ENCODE measurements around the gene GPS1. TPM values are rescaled to one million over a fixed set of nuclear protein-coding genes. Genes with fewer than 3 reads are reported as not detected.

The GPS1 gene
- polyA plus RNA-seq, 1 of the 3 experiments (the other 2 are of a cell fraction): 264 TPM

GRCh38 chr17:82031303-82031884, 20.3 kb upstream of the GPS1 start, which contains the start of gene RAC3:
TSS of gene RAC3 (plus strand) at chr17:82031678. CDS start at chr17:82031762, 84 bp downstream.
- peak within 1 kb of the TSS; percentile 72; the same call in 1 of the 2 replicates for H2AFZ ChIP-seq (ENCODE audit: low read depth)
- peak within 1 kb of the TSS; percentile 31; the same call in 1 of the 2 replicates for H3K9ac ChIP-seq
- peaks cover 29% of the 10 kb centered on the region for H3F3A ChIP-seq (replicated peaks; ENCODE audit: insufficient read depth)
- CTCF ChIA-PET: interaction anchor here (0.8 to 35.7 kb wide), 24 partner anchors 8 to 326 kb away, joined by 3 to 1216 read pairs (median 14); partner anchors contain the start of genes ASPSCR1, CCDC57, CENPX and DCXR
- peaks cover 2 to 24% of the 10 kb centered on the region in 2 experiments; a peak in 3 of 4 replicates for H3K4me1 ChIP-seq (ENCODE audit: control insufficient read depth in 1 of 2, insufficient read depth in 2 of 2, low read depth in 1 of 2, low read length in 1 of 2)
- peak within 1 kb of the TSS; percentile 90 for H3K4me2 ChIP-seq
- H3K9me2 ChIP-seq: no peaks in the 10 kb centered on the region
- 0% methylated on average over 13 of the region's 96 CpGs for WGBS (ENCODE audit: low lambda C conversion rate)
- no peaks in the 10 kb centered on the region for H3K79me2 ChIP-seq (ENCODE audit: insufficient read depth)
- peak; percentile 93 for DNase-seq
- H3K27ac ChIP-seq (ENCODE audit: low read depth in 2 of 2, low read length in 1 of 2): peak within 1 kb of the TSS in 1 of 2 experiments; percentile 85; a peak in 2 of 4 replicates
- no peak for TF ChIP-seq EP300 (IDR thresholded peaks at IDR 0.05; ENCODE audit: borderline replicate concordance in 1 of 2, low read depth in 1 of 2, low read length in 1 of 2)
- peaks cover 4% of the 10 kb centered on the region; the same call in 1 of the 2 replicates for H4K20me1 ChIP-seq (ENCODE audit: insufficient read depth)
- H3K9me3 ChIP-seq: no peaks in the 10 kb centered on the region
- peak within 1 kb of the TSS; percentile 57 to 62 for H3K4me3 ChIP-seq (ENCODE audit: low read depth in 2 of 2, low read length in 1 of 2)
- H3K27me3 ChIP-seq (ENCODE audit: insufficient read depth): no peaks in the 10 kb centered on the region
- POLR2A ChIA-PET: interaction anchor here (0.8 to 3.4 kb wide), 8 partner anchors 9 to 124 kb away, joined by 3 to 11 read pairs (median 5); partner anchors contain the start of genes CENPX, FASN and LRRC45
- peaks cover 5 to 17% of the 10 kb centered on the region in 2 experiments for H3K36me3 ChIP-seq (replicated peaks in 1 of 2; ENCODE audit: control insufficient read depth in 1 of 2, insufficient read depth in 2 of 2, low read length in 1 of 2)

GRCh38 chr17:82031885-82032627, 19.6 kb upstream of the GPS1 start:
- H3K36me3 ChIP-seq (replicated peaks in 1 of 2; ENCODE audit: control insufficient read depth in 1 of 2, insufficient read depth in 2 of 2, low read length in 1 of 2): peaks cover 5 to 15% of the 10 kb centered on the region in 2 experiments
- peaks cover 4% of the 10 kb centered on the region; the same call in 1 of the 2 replicates for H4K20me1 ChIP-seq (ENCODE audit: insufficient read depth)
- no peaks in the 10 kb centered on the region for H3K9me2 ChIP-seq
- no peaks in the 10 kb centered on the region for H3K27me3 ChIP-seq (ENCODE audit: insufficient read depth)
- POLR2A ChIA-PET: interaction anchor here (0.9 to 3.4 kb wide), 3 partner anchors 10 to 123 kb away, joined by 3 to 9 read pairs (median 7); partner anchors contain the start of genes CENPX and LRRC45
- peak overlapping the region in 1 of 2 experiments; percentile 62; a peak in 2 of 4 replicates for H3K27ac ChIP-seq (ENCODE audit: low read depth in 2 of 2, low read length in 1 of 2)
- no peaks in the 10 kb centered on the region for H3K9me3 ChIP-seq
- peak overlapping the region; percentile 31; the same call in 1 of the 2 replicates for H3K9ac ChIP-seq
- H2AFZ ChIP-seq (ENCODE audit: low read depth): no peak overlapping the region
- CTCF ChIA-PET: interaction anchor here (0.8 to 35.7 kb wide), 15 partner anchors 11 to 163 kb away, joined by 3 to 1216 read pairs (median 14); partner anchors contain the start of genes CENPX, LRRC45, MAFG and NOTUM
- no peaks in the 10 kb centered on the region for H3K79me2 ChIP-seq (ENCODE audit: insufficient read depth)
- 17% methylated on average over 11 of the region's 59 CpGs for WGBS (ENCODE audit: low lambda C conversion rate)
- peaks cover 34% of the 10 kb centered on the region for H3F3A ChIP-seq (replicated peaks; ENCODE audit: insufficient read depth)
- H3K4me3 ChIP-seq (ENCODE audit: low read depth in 2 of 2, low read length in 1 of 2): peak overlapping the region; percentile 57 to 62; a peak in 3 of 4 replicates
- peak; percentile 85 for DNase-seq
- H3K4me1 ChIP-seq (ENCODE audit: control insufficient read depth in 1 of 2, insufficient read depth in 2 of 2, low read depth in 1 of 2, low read length in 1 of 2): peaks cover 7 to 29% of the 10 kb centered on the region in 2 experiments
- no peak for TF ChIP-seq RAD21 (IDR thresholded peaks at IDR 0.05; ENCODE audit: low read length)
- peak; percentile 62 for TF ChIP-seq MXI1 (IDR thresholded peaks at IDR 0.05; ENCODE audit: low read depth, low read length)
- H3K4me2 ChIP-seq: peak overlapping the region; percentile 81

GRCh38 chr17:82033359-82034085, 18.2 kb upstream of the GPS1 start:
- Histone ChIP-seq H3K27me3 (ENCODE audit: insufficient read depth) (no peaks in the 10 kb centered on the region), H4K20me1 (ENCODE audit: insufficient read depth) (peaks cover 4% of the 10 kb centered on the region; the same call in 1 of the 2 replicates), H2AFZ (ENCODE audit: low read depth) (no peak overlapping the region), H3K9me2 (no peaks in the 10 kb centered on the region), H3K4me1 (ENCODE audit: control insufficient read depth in 1 of 2, insufficient read depth in 2 of 2, low read depth in 1 of 2, low read length in 1 of 2) (peaks cover 7 to 33% of the 10 kb centered on the region in 2 experiments), H3K79me2 (ENCODE audit: insufficient read depth) (no peaks in the 10 kb centered on the region), H3K4me2 (no peak overlapping the region), H3K9ac (no peak overlapping the region), H3F3A (replicated peaks; ENCODE audit: insufficient read depth) (peaks cover 35% of the 10 kb centered on the region), H3K9me3 (no peaks in the 10 kb centered on the region), H3K36me3 (replicated peaks in 1 of 2; ENCODE audit: control insufficient read depth in 1 of 2, insufficient read depth in 2 of 2, low read length in 1 of 2) (peaks cover 5 to 10% of the 10 kb centered on the region in 2 experiments), H3K27ac (ENCODE audit: low read depth in 2 of 2, low read length in 1 of 2) (no peak overlapping the region), H3K4me3 (ENCODE audit: low read depth in 2 of 2, low read length in 1 of 2) (no peak overlapping the region)
- ChIA-PET CTCF (interaction anchor here (1.0 to 35.7 kb wide), 6 partner anchors 13 to 122 kb away, joined by 3 to 1216 read pairs (median 65); partner anchors contain the start of genes CENPX, DUS1L, LRRC45 and NOTUM), POLR2A (no interaction called here)
- WGBS (ENCODE audit: low lambda C conversion rate): 95% methylated on average over 38 of the region's 38 CpGs
- no peak for DNase-seq
- TF ChIP-seq NRF1 (IDR thresholded peaks at IDR 0.05; ENCODE audit: low read depth, low read length): no peak
- TF ChIP-seq EZH2phosphoT487 (IDR thresholded peaks at IDR 0.05; ENCODE audit: borderline replicate concordance, low read depth): no peak
- no peak for TF ChIP-seq FOXJ3 (CRISPR knock-in tag; IDR thresholded peaks at IDR 0.05)
- TF ChIP-seq, protein P1, sequence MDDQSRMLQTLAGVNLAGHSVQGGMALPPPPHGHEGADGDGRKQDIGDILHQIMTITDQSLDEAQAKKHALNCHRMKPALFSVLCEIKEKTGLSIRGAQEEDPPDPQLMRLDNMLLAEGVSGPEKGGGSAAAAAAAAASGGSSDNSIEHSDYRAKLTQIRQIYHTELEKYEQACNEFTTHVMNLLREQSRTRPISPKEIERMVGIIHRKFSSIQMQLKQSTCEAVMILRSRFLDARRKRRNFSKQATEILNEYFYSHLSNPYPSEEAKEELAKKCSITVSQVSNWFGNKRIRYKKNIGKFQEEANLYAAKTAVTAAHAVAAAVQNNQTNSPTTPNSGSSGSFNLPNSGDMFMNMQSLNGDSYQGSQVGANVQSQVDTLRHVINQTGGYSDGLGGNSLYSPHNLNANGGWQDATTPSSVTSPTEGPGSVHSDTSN (IDR thresholded peaks at IDR 0.05): no peak
- TF ChIP-seq RAD21 (IDR thresholded peaks at IDR 0.05; ENCODE audit: low read length): no peak
- TF ChIP-seq EP300 (IDR thresholded peaks at IDR 0.05; ENCODE audit: borderline replicate concordance in 1 of 2, low read depth in 1 of 2, low read length in 1 of 2): no peak
- no peak for TF ChIP-seq ELF1 (IDR thresholded peaks at IDR 0.05)
- TF ChIP-seq, protein P2, sequence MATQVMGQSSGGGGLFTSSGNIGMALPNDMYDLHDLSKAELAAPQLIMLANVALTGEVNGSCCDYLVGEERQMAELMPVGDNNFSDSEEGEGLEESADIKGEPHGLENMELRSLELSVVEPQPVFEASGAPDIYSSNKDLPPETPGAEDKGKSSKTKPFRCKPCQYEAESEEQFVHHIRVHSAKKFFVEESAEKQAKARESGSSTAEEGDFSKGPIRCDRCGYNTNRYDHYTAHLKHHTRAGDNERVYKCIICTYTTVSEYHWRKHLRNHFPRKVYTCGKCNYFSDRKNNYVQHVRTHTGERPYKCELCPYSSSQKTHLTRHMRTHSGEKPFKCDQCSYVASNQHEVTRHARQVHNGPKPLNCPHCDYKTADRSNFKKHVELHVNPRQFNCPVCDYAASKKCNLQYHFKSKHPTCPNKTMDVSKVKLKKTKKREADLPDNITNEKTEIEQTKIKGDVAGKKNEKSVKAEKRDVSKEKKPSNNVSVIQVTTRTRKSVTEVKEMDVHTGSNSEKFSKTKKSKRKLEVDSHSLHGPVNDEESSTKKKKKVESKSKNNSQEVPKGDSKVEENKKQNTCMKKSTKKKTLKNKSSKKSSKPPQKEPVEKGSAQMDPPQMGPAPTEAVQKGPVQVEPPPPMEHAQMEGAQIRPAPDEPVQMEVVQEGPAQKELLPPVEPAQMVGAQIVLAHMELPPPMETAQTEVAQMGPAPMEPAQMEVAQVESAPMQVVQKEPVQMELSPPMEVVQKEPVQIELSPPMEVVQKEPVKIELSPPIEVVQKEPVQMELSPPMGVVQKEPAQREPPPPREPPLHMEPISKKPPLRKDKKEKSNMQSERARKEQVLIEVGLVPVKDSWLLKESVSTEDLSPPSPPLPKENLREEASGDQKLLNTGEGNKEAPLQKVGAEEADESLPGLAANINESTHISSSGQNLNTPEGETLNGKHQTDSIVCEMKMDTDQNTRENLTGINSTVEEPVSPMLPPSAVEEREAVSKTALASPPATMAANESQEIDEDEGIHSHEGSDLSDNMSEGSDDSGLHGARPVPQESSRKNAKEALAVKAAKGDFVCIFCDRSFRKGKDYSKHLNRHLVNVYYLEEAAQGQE (IDR thresholded peaks at IDR 0.05; ENCODE audit: low read depth, low read length): no peak

Data from SK-N-SH (cell line).